Measurements from ENCODE around the gene BMPER. TPM values are rescaled to one million over a fixed set of nuclear protein-coding genes. Genes with fewer than 3 reads are reported as not detected.

The BMPER gene
- polyA plus RNA-seq, 1 of the 3 experiments (the other 2 are of a cell fraction) = 20.0 TPM

- H3K9ac ChIP-seq = no peak overlapping the region
- no peak overlapping the region for H2AFZ ChIP-seq (ENCODE audit: low read depth)
- no peaks in the 10 kb centered on the region for H4K20me1 ChIP-seq (ENCODE audit: insufficient read depth)
- H3K4me2 ChIP-seq = no peak overlapping the region
- no peaks in the 10 kb centered on the region for H3F3A ChIP-seq (replicated peaks; ENCODE audit: insufficient read depth)
- H3K9me2 ChIP-seq = no peaks in the 10 kb centered on the region
- no peak for DNase-seq
- ChIA-PET POLR2A (no interaction called here), CTCF (interaction anchor here (0.6 to 1.7 kb wide), 5 partner anchors 17 to 719 kb away, joined by 3 to 12 read pairs (median 3); no protein-coding TSS in a partner anchor)
- H3K4me3 ChIP-seq (ENCODE audit: low read depth in 2 of 2, low read length in 1 of 2) = no peak overlapping the region
- no peaks in the 10 kb centered on the region for H3K79me2 ChIP-seq (ENCODE audit: insufficient read depth)
- WGBS (ENCODE audit: low lambda C conversion rate) = 49% methylated on average over 1 of the region's 1 CpG
- no peak overlapping the region for H3K27ac ChIP-seq (ENCODE audit: low read depth in 2 of 2, low read length in 1 of 2)
- peaks cover 0 to 5% of the 10 kb centered on the region in 2 experiments; a peak in 2 of 4 replicates for H3K4me1 ChIP-seq (ENCODE audit: control insufficient read depth in 1 of 2, insufficient read depth in 2 of 2, low read depth in 1 of 2, low read length in 1 of 2)
- H3K9me3 ChIP-seq = no peaks in the 10 kb centered on the region
- no peaks in the 10 kb centered on the region for H3K27me3 ChIP-seq (ENCODE audit: insufficient read depth)
- TF ChIP-seq REST (IDR thresholded peaks at IDR 0.05; ENCODE audit: low read depth, low read length) (no peak), USF1 (IDR thresholded peaks at IDR 0.05; ENCODE audit: borderline replicate concordance, low read depth) (no peak)
- H3K36me3 ChIP-seq (replicated peaks in 1 of 2; ENCODE audit: control insufficient read depth in 1 of 2, insufficient read depth in 2 of 2, low read length in 1 of 2) = no peaks in the 10 kb centered on the region
These were observed 56.6 kb downstream of the BMPER start for GRCh38 chr7:33961948-33962347.

GRCh38 chr7:33964417-33965182 lies 59.3 kb downstream of the BMPER start:
- H3K9me3 ChIP-seq = no peaks in the 10 kb centered on the region
- H3K9me2 ChIP-seq = no peaks in the 10 kb centered on the region
- TF ChIP-seq EP300 (IDR thresholded peaks at IDR 0.05; ENCODE audit: borderline replicate concordance in 1 of 2, low read depth in 1 of 2, low read length in 1 of 2) (no peak), JUND (IDR thresholded peaks at IDR 0.05) (no peak), MAX (IDR thresholded peaks at IDR 0.05; ENCODE audit: low read depth) (peak; percentile 41; the same call in 1 of the 2 replicates), CHD2 (IDR thresholded peaks at IDR 0.05; ENCODE audit: low read length, partially characterized antibody) (no peak), FOXM1 (IDR thresholded peaks at IDR 0.05; ENCODE audit: low read depth) (no peak), TEAD4 (IDR thresholded peaks at IDR 0.05; ENCODE audit: borderline replicate concordance, insufficient read depth) (no peak), USF1 (IDR thresholded peaks at IDR 0.05; ENCODE audit: borderline replicate concordance, low read depth) (no peak), TCF12 (IDR thresholded peaks at IDR 0.05) (0 out of 2 replicates have a peak, but pooled peaks have one; percentile 3), FOSL2 (IDR thresholded peaks at IDR 0.05; ENCODE audit: borderline replicate concordance, low read depth) (no peak), PBX3 (IDR thresholded peaks at IDR 0.05) (0 out of 2 replicates have a peak, but pooled peaks have one; percentile 32), TAF1 (IDR thresholded peaks at IDR 0.05; ENCODE audit: borderline replicate concordance, low read depth, low read length) (no peak), POLR2AphosphoS5 (IDR thresholded peaks at IDR 0.05; ENCODE audit: low read depth, low read length) (no peak)
- H3K36me3 ChIP-seq (replicated peaks in 1 of 2; ENCODE audit: control insufficient read depth in 1 of 2, insufficient read depth in 2 of 2, low read length in 1 of 2) = no peaks in the 10 kb centered on the region
- H3K27ac ChIP-seq (ENCODE audit: low read depth in 2 of 2, low read length in 1 of 2) = peak overlapping the region; percentile 43 to 48; a peak in 3 of 4 replicates
- no peaks in the 10 kb centered on the region for H3F3A ChIP-seq (replicated peaks; ENCODE audit: insufficient read depth)
- peak overlapping the region; percentile 9 to 24; a peak in 1 of 4 replicates for H3K4me3 ChIP-seq (ENCODE audit: low read depth in 2 of 2, low read length in 1 of 2)
- H3K27me3 ChIP-seq (ENCODE audit: insufficient read depth) = no peaks in the 10 kb centered on the region
- peak overlapping the region; percentile 7; the same call in 1 of the 2 replicates for H2AFZ ChIP-seq (ENCODE audit: low read depth)
- POLR2A ChIA-PET = no interaction called here
- CTCF ChIA-PET = interaction anchor here (0.9 kb wide), 1 partner anchor 31 kb away, joined by 3 read pairs; no protein-coding TSS in a partner anchor
- DNase-seq = no peak
- H4K20me1 ChIP-seq (ENCODE audit: insufficient read depth) = no peaks in the 10 kb centered on the region
- no peaks in the 10 kb centered on the region for H3K79me2 ChIP-seq (ENCODE audit: insufficient read depth)
- H3K4me1 ChIP-seq (ENCODE audit: control insufficient read depth in 1 of 2, insufficient read depth in 2 of 2, low read depth in 1 of 2, low read length in 1 of 2) = peaks cover 0 to 5% of the 10 kb centered on the region in 2 experiments; a peak in 2 of 4 replicates
- H3K9ac ChIP-seq = no peak overlapping the region
- WGBS (ENCODE audit: low lambda C conversion rate) = 37% methylated on average over 9 of the region's 9 CpGs
- H3K4me2 ChIP-seq = peak overlapping the region; percentile 25
